DND-41 (cell line): ENCODE measurements around the gene ZKSCAN2.

ENCODE experiments used
- EZH2 ChIP-seq: IDR thresholded peaks from 3 replicates; pipeline ENCODE4 v1.6.1; 2012; ENCODE audit warnings: borderline replicate concordance, low read depth, mild to moderate bottlenecking, moderate library complexity, low read length, inconsistent platforms; ENCODE audit not compliant: severe bottlenecking
- TF ChIP-seq, protein P1 (sequence below): IDR thresholded peaks from 2 replicates; pipeline ENCODE4 v1.5.1; 2012; ENCODE audit warnings: borderline replicate concordance, low read length, moderate library complexity, mild to moderate bottlenecking; ENCODE audit not compliant: poor library complexity, severe bottlenecking; ENCODE audit errors: extremely low read depth

- TF ChIP-seq, protein P1, sequence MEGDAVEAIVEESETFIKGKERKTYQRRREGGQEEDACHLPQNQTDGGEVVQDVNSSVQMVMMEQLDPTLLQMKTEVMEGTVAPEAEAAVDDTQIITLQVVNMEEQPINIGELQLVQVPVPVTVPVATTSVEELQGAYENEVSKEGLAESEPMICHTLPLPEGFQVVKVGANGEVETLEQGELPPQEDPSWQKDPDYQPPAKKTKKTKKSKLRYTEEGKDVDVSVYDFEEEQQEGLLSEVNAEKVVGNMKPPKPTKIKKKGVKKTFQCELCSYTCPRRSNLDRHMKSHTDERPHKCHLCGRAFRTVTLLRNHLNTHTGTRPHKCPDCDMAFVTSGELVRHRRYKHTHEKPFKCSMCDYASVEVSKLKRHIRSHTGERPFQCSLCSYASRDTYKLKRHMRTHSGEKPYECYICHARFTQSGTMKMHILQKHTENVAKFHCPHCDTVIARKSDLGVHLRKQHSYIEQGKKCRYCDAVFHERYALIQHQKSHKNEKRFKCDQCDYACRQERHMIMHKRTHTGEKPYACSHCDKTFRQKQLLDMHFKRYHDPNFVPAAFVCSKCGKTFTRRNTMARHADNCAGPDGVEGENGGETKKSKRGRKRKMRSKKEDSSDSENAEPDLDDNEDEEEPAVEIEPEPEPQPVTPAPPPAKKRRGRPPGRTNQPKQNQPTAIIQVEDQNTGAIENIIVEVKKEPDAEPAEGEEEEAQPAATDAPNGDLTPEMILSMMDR, result no peak
- TF ChIP-seq EZH2, result no peak
Measured at GRCh38 chr16:25297151-25297787, 39.6 kb upstream of the ZKSCAN2 start.
